GM21381 (cell line): ENCODE results near the gene CACNA1C.

Source experiments
- ATAC-seq: cut with Tn5 transposase; IDR thresholded peaks from one replicate; pipeline ENCODE4 v1.9.1; 2021; ENCODE audit warnings: mild to moderate bottlenecking, moderate library complexity; ENCODE audit not compliant: unreplicated experiment

The CACNA1C gene

GRCh38 chr12:2403221-2403976 is 350.6 kb downstream of the CACNA1C start:
- ATAC-seq = no peak

GRCh38 chr12:2405039-2405438 is 352.3 kb downstream of the CACNA1C start:
- ATAC-seq = no peak

GRCh38 chr12:2406903-2407302 is 354.1 kb downstream of the CACNA1C start:
- no peak for ATAC-seq

GRCh38 chr12:2408262-2408661 is 355.5 kb downstream of the CACNA1C start:
- no peak for ATAC-seq

GRCh38 chr12:2409656-2410265 is 357.0 kb downstream of the CACNA1C start:
- ATAC-seq = no peak

- ATAC-seq = no peak
Measured at GRCh38 chr12:2410496-2410895, 357.7 kb downstream of the CACNA1C start.

- no peak for ATAC-seq
Measured at GRCh38 chr12:2411011-2411410, 358.2 kb downstream of the CACNA1C start.

- no peak for ATAC-seq
Measured at GRCh38 chr12:2411616-2412304, 359.0 kb downstream of the CACNA1C start.

- ATAC-seq = no peak
Measured at GRCh38 chr12:2412305-2412643, 359.5 kb downstream of the CACNA1C start.

- no peak for ATAC-seq
Measured at GRCh38 chr12:2413301-2413700, 360.5 kb downstream of the CACNA1C start.

GRCh38 chr12:2413999-2414792 is 361.4 kb downstream of the CACNA1C start:
- ATAC-seq = no peak

GRCh38 chr12:2414810-2415567 is 362.2 kb downstream of the CACNA1C start:
- ATAC-seq = no peak

- no peak for ATAC-seq
Measured at GRCh38 chr12:2415568-2415944, 362.8 kb downstream of the CACNA1C start.

GRCh38 chr12:2416158-2416557 is 363.4 kb downstream of the CACNA1C start:
- no peak for ATAC-seq

GRCh38 chr12:2417481-2418160 is 364.8 kb downstream of the CACNA1C start:
- ATAC-seq = no peak

- ATAC-seq = no peak
Measured at GRCh38 chr12:2418579-2418978, 365.8 kb downstream of the CACNA1C start.

GRCh38 chr12:2422591-2422990 is 369.8 kb downstream of the CACNA1C start:
- ATAC-seq = no peak

- no peak for ATAC-seq
Measured at GRCh38 chr12:2429032-2429431, 376.2 kb downstream of the CACNA1C start.

- no peak for ATAC-seq
Measured at GRCh38 chr12:2431810-2432209, 379.0 kb downstream of the CACNA1C start.

GRCh38 chr12:2432856-2433255 is 380.1 kb downstream of the CACNA1C start:
- ATAC-seq = no peak
